HepG2 (cell line): Measurements from ENCODE around the gene GBA2. TPM values are rescaled to one million over a fixed set of nuclear protein-coding genes. Genes with fewer than 3 reads are reported as not detected.

Source experiments
- CEBPG ChIP-seq: IDR thresholded peaks from 2 replicates; pipeline ENCODE4 v1.6.1; 2016
- CHCHD3 ChIP-seq: sonication (generic); formaldehyde crosslinking; IDR thresholded peaks from 2 replicates; pipeline ENCODE4 v1.8.0; 2022; ENCODE audit warnings: mild to moderate bottlenecking, missing genetic modification reagents, moderate library complexity
- ELF3 ChIP-seq: IDR thresholded peaks from 2 replicates; pipeline ENCODE4 v1.6.1; 2016; ENCODE audit warnings: missing genetic modification reagents, missing compliant biosample characterization
- FOXK2 ChIP-seq: fragments of 450-650 bp; IDR thresholded peaks from 2 replicates; pipeline ENCODE4 v1.6.1; 2016
- FOXP1 ChIP-seq, 2 experiments: fragments of 450-650 bp in 1 of 2; IDR thresholded peaks; 2 replicates each; pipeline ENCODE4 v1.6.1; 2017 to 2018; ENCODE audit warnings: antibody characterized with exemption in 1 of 2
- HNRNPK ChIP-seq: fragments of 200-400 bp; formaldehyde crosslinking; IDR thresholded peaks from 2 replicates; pipeline ENCODE4 v1.6.1; 2018; ENCODE audit warnings: low read length, low read depth, moderate library complexity, mild to moderate bottlenecking; ENCODE audit not compliant: poor library complexity, severe bottlenecking
- KLF13 ChIP-seq: sonication (generic); formaldehyde crosslinking; IDR thresholded peaks from 2 replicates; pipeline ENCODE4 v1.4.0; 2020; ENCODE audit warnings: mild to moderate bottlenecking, missing genetic modification reagents
- KLF9 ChIP-seq: IDR thresholded peaks from 2 replicates; pipeline ENCODE4 v1.6.1; 2016; ENCODE audit warnings: low read depth
- LCORL ChIP-seq, 2 experiments: fragments of 450-650 bp in 1 of 2; sonication (generic) in 1 of 2; formaldehyde crosslinking in 1 of 2; IDR thresholded peaks; 2 replicates each; pipeline versions ENCODE4 v1.5.0 to v1.6.1; 2017 to 2020; ENCODE audit warnings: antibody characterized with exemption in 1 of 2, missing genetic modification reagents in 1 of 2
- POGK ChIP-seq: sonication (generic); formaldehyde crosslinking; conservative IDR thresholded peaks from 2 replicates; pipeline ENCODE4 v1.8.0; 2022; ENCODE audit warnings: mild to moderate bottlenecking, moderate library complexity, missing genetic modification reagents
- POLR2A ChIP-seq, 2 experiments: IDR thresholded peaks; 2 replicates each; pipeline ENCODE4 v1.6.1; 2011; ENCODE audit warnings: low read depth in 2 of 2, low read length in 2 of 2, mild to moderate bottlenecking in 1 of 2, moderate library complexity in 1 of 2; ENCODE audit not compliant: insufficient read depth in 1 of 2
- RCOR2 ChIP-seq: IDR thresholded peaks from 2 replicates; pipeline ENCODE4 v1.6.1; 2016; ENCODE audit warnings: missing biosample characterization, missing genetic modification reagents
- STAT6 ChIP-seq: sonication (generic); formaldehyde crosslinking; IDR thresholded peaks from 2 replicates; pipeline ENCODE4 v1.4.0; 2020; ENCODE audit warnings: missing genetic modification reagents, mild to moderate bottlenecking, borderline replicate concordance
- TEF ChIP-seq: sonication (generic); formaldehyde crosslinking; IDR thresholded peaks from 2 replicates; pipeline ENCODE4 v1.5.0; 2020; ENCODE audit warnings: missing genetic modification reagents
- ZFP1 ChIP-seq: IDR thresholded peaks from 2 replicates; pipeline ENCODE4 v1.6.1; 2016
- ZFY ChIP-seq: sonication (generic); formaldehyde crosslinking; IDR thresholded peaks from 2 replicates; pipeline ENCODE4 v1.4.0; 2020; ENCODE audit warnings: missing genetic modification reagents
- ZMAT5 ChIP-seq: sonication (generic); formaldehyde crosslinking; IDR thresholded peaks from 2 replicates; pipeline ENCODE4 v1.5.0; 2020; ENCODE audit warnings: mild to moderate bottlenecking, low read depth, missing genetic modification reagents, borderline replicate concordance
- ZNF225 ChIP-seq: sonication (generic); formaldehyde crosslinking; IDR thresholded peaks from 2 replicates; pipeline ENCODE4 v1.4.0; 2020; ENCODE audit warnings: mild to moderate bottlenecking, missing genetic modification reagents
- ZNF558 ChIP-seq: sonication (generic); formaldehyde crosslinking; IDR thresholded peaks from 2 replicates; pipeline ENCODE4 v1.9.0; 2022; ENCODE audit warnings: mild to moderate bottlenecking, missing genetic modification reagents, borderline replicate concordance
- ZNF709 ChIP-seq: sonication (generic); formaldehyde crosslinking; IDR thresholded peaks from 2 replicates; pipeline ENCODE4 v1.5.0; 2020; ENCODE audit warnings: mild to moderate bottlenecking, missing genetic modification reagents
- ZNF720 ChIP-seq: sonication (generic); formaldehyde crosslinking; IDR thresholded peaks from 2 replicates; pipeline ENCODE4 v1.4.0; 2020; ENCODE audit warnings: missing genetic modification reagents
- ZNF770 ChIP-seq: sonication (generic); formaldehyde crosslinking; IDR thresholded peaks from 2 replicates; pipeline ENCODE4 v1.5.0; 2020; ENCODE audit warnings: mild to moderate bottlenecking, missing genetic modification reagents
- ZNF792 ChIP-seq: IDR thresholded peaks from 2 replicates; pipeline ENCODE4 v1.6.1; 2016
- polyA plus RNA-seq, 8 experiments: library from polyadenylated mRNA; depleted of rRNA in 3 of 8; stranded (reverse) in 7 of 8; unstranded in 1 of 8; fragments of >200 nt; fragmentation: Illumina TruSeq in 4 of 8; extraction: Trizol in 4 of 8; gene quantifications; 2 replicates each; pipeline versions ENCODE4 v1.2.1 to v1.2.3, GENCODE V29; 2011 to 2016; ENCODE audit warnings: low read depth in 4 of 8, missing spikeins in 1 of 8, mixed read lengths in 1 of 8; ENCODE audit not compliant: insufficient read depth in 1 of 8
- total RNA-seq, 5 experiments: library from RNA; depleted of rRNA; stranded (reverse); fragments of >200 nt; fragmentation: Illumina TruSeq; extraction: Trizol; gene quantifications; 2 replicates each; pipeline ENCODE4 v1.2.3, GENCODE V29; 2016; ENCODE audit warnings: low read depth in 1 of 5

Gene GBA2
- total and polyA plus RNA-seq, 2 of the 13 experiments (the other 11 are each of a cell fraction or from before 2014, with no cell fraction given), result 37.5 to 86.1 TPM

- TF ChIP-seq STAT6 (CRISPR knock-in tag) (no peak), LCORL (IDR thresholded peaks at IDR 0.05) (no peak), LCORL (CRISPR knock-in tag; IDR thresholded peaks at IDR 0.05) (peak; percentile 57), KLF13 (CRISPR knock-in tag) (no peak), ZNF792 (CRISPR knock-in tag) (no peak; the same call in 1 of the 2 replicates), TEF (CRISPR knock-in tag) (no peak), ZNF558 (CRISPR knock-in tag) (no peak), FOXK2 (no peak), ZNF770 (no peak), ZNF225 (no peak), ZNF709 (CRISPR knock-in tag) (peak; percentile 57), FOXP1 (IDR thresholded peaks at IDR 0.05) (no peak), FOXP1 (CRISPR knock-in tag; IDR thresholded peaks at IDR 0.05) (no peak), ZFP1 (CRISPR knock-in tag) (0 out of 2 replicates have a peak, but pooled peaks have one; percentile 24), RCOR2 (CRISPR knock-in tag) (0 out of 2 replicates have a peak, but pooled peaks have one; percentile 19), CEBPG (CRISPR knock-in tag) (no peak), ZFY (peak; percentile 92), ELF3 (CRISPR knock-in tag) (peak; percentile 54; the same call in 1 of the 2 replicates), CHCHD3 (CRISPR knock-in tag) (no peak), KLF9 (CRISPR knock-in tag) (no peak), ZMAT5 (no peak), ZNF720 (CRISPR knock-in tag) (no peak), HNRNPK (peak; percentile 81), POGK (CRISPR knock-in tag) (peak; percentile 70; the same call in 1 of the 2 replicates), POLR2A (IDR thresholded peaks at IDR 0.05; ENCODE audit: insufficient read depth in 1 of 2, low read depth in 2 of 2, low read length in 2 of 2) (peak in 1 of 2 experiments; percentile 56; a peak in 3 of 4 replicates)
Observed at GRCh38 chr9:35756275-35757225, 7.5 kb upstream of the GBA2 start (continued).
